ENCODE results near the gene CRIM1.

- no peak for TF ChIP-seq CTCF (conservative IDR thresholded peaks at IDR 0.05 in 1 of 2, IDR thresholded peaks at IDR 0.05 in 1 of 2; ENCODE audit: low read depth in 1 of 2, low read length in 2 of 2)
- TF ChIP-seq EZH2 (IDR thresholded peaks at IDR 0.05; ENCODE audit: low read length, missing control alignments), result no peak
These were observed 173.3 kb downstream of the CRIM1 start for GRCh38 chr2:36528766-36529392.

Measured in fibroblast of lung (primary cell).